Measurements from ENCODE around the gene SLC6A9.

SLC6A9 gene

GRCh38 chr1:43987159-43987902 lies 43.9 kb downstream of the SLC6A9 start:
- H3K4me3 ChIP-seq (ENCODE audit: low read depth, low read length): no peak overlapping the region
- no peak for DNase-seq (ENCODE audit: low read depth)
- TF ChIP-seq MYC (IDR thresholded peaks at IDR 0.05; ENCODE audit: low read depth, low read length): no peak
- no peak for TF ChIP-seq POLR2A (IDR thresholded peaks at IDR 0.05; ENCODE audit: extremely low read depth, insufficient read length)
- TF ChIP-seq, protein P1, sequence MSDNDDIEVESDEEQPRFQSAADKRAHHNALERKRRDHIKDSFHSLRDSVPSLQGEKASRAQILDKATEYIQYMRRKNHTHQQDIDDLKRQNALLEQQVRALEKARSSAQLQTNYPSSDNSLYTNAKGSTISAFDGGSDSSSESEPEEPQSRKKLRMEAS (IDR thresholded peaks at IDR 0.05; ENCODE audit: low read depth, low read length): no peak
- TF ChIP-seq CTCF (IDR thresholded peaks at IDR 0.05; ENCODE audit: low read depth, low read length): no peak

DNA sequence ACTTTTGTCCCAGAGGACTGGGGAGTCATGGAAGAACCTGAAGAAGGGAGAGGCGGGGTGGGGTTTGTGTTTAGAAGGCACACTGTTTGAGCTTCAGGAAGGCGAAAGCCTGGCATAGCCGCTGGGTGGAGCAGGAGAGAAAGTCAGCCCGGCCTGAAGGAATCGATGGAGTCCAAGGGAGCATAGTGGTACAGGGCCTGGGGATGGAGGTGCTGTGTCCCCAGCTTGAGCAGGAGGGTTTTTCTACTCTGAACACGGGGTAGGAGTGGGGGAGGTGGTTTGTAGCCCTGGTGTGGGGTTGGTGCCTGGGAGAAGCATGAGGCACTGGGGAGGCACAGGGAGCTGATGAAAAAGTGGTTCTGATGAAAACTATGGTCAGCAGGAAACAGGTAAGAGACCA lies 44.5 kb downstream of the SLC6A9 start:
- no peak for DNase-seq (ENCODE audit: low read depth)
- H3K4me3 ChIP-seq (ENCODE audit: low read depth, low read length): no peak overlapping the region
- TF ChIP-seq POLR2A (IDR thresholded peaks at IDR 0.05; ENCODE audit: extremely low read depth, insufficient read length): no peak
- TF ChIP-seq MYC (IDR thresholded peaks at IDR 0.05; ENCODE audit: low read depth, low read length): no peak
- TF ChIP-seq, protein P1 (IDR thresholded peaks at IDR 0.05; ENCODE audit: low read depth, low read length): no peak
- TF ChIP-seq CTCF (IDR thresholded peaks at IDR 0.05; ENCODE audit: low read depth, low read length): no peak

- no peak overlapping the region for H3K4me3 ChIP-seq (ENCODE audit: low read depth, low read length)
- no peak for TF ChIP-seq CTCF (IDR thresholded peaks at IDR 0.05; ENCODE audit: low read depth, low read length)
- TF ChIP-seq MYC (IDR thresholded peaks at IDR 0.05; ENCODE audit: low read depth, low read length): no peak
- TF ChIP-seq POLR2A (IDR thresholded peaks at IDR 0.05; ENCODE audit: extremely low read depth, insufficient read length): no peak
- TF ChIP-seq, protein P1 (IDR thresholded peaks at IDR 0.05; ENCODE audit: low read depth, low read length): no peak
- no peak for DNase-seq (ENCODE audit: low read depth)
Observed at GRCh38 chr1:43985984-43986595, 45.2 kb downstream of the SLC6A9 start.

DNA sequence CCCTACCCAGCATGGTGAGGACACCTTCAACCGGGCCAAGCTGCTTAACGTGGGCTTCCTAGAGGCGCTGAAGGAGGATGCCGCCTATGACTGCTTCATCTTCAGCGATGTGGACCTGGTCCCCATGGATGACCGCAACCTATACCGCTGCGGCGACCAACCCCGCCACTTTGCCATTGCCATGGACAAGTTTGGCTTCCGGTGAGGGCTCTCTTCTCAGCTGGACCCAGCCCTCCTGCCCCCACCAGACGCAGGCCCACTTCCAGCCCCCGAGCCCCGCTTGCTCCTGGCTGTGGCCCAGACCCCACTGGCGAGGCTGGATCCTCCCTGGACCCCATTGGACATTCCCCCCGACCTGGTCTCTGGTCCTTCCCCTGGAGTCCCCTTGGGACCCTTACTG lies 46.4 kb downstream of the SLC6A9 start:
- no peak overlapping the region for H3K4me3 ChIP-seq (ENCODE audit: low read depth, low read length)
- TF ChIP-seq POLR2A (IDR thresholded peaks at IDR 0.05; ENCODE audit: extremely low read depth, insufficient read length) (no peak), CTCF (IDR thresholded peaks at IDR 0.05; ENCODE audit: low read depth, low read length) (no peak), MYC (IDR thresholded peaks at IDR 0.05; ENCODE audit: low read depth, low read length) (no peak)
- TF ChIP-seq, protein P1 (IDR thresholded peaks at IDR 0.05; ENCODE audit: low read depth, low read length): no peak
- no peak for DNase-seq (ENCODE audit: low read depth)

- DNase-seq (ENCODE audit: low read depth): no peak
- H3K4me3 ChIP-seq (ENCODE audit: low read depth, low read length): no peak overlapping the region
- no peak for TF ChIP-seq CTCF (IDR thresholded peaks at IDR 0.05; ENCODE audit: low read depth, low read length)
- TF ChIP-seq, protein P1 (IDR thresholded peaks at IDR 0.05; ENCODE audit: low read depth, low read length): no peak
- no peak for TF ChIP-seq MYC (IDR thresholded peaks at IDR 0.05; ENCODE audit: low read depth, low read length)
- no peak for TF ChIP-seq POLR2A (IDR thresholded peaks at IDR 0.05; ENCODE audit: extremely low read depth, insufficient read length)
Observed at GRCh38 chr1:43983253-43983899, 47.9 kb downstream of the SLC6A9 start.

All from NB4 (cell line).